GM21390 (cell line): ENCODE measurements around the gene DNAH8.

Experiments used
- ATAC-seq: cut with Tn5 transposase; IDR thresholded peaks from one replicate; pipeline ENCODE4 v1.9.1; 2021; ENCODE audit not compliant: unreplicated experiment

DNAH8 gene

DNA sequence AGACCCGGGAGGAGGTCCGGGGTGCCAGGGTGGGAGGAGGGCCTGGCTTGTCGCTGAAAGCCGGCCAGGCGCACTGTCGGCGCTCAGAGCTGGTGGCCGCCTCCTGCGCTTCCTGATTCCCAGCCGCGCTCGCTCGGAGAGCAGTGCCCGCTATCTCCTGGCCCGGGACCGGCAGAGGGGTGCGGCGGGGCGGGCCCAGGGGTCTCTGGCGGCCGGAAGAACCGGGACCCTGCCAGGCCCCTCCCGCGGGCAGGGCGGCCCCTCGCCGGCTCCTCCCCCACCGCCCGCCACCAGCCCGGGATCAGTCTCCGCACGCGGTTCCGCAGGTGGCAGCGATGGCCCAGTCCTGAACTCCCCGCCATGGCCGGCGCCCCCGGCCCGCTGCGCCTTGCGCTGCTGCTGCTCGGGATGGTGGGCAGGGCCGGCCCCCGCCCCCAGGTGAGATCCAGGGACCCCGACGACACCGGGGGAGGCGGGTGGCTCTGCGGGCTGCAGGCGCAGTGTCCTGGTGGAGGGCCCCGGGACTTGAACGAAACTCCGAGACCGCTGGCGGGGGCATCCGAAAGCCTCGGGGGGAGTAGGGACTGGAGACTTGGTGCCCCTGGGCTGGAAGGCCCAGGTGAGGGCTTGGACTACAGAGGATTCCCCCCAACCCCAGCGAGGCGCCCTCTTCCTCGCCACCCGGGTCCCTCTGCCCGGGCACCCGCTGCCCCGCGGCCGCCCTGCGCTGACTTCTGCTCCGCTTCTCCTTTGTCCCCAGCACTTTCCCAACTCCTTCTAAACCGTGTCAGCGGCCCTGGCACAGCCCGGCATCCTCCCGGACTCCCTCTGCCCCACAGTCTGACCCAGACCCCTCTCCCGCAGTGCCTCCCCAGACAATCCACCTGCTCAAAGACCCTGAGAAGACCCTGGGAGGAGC lies 333.6 kb downstream of the DNAH8 start, which contains the start of gene GLP1R:
Gene GLP1R, plus strand, starts transcription at position 301 of the 919 bp plus-strand sequence. Its CDS starts 60 bp downstream, at position 361.
- no peak for ATAC-seq

DNA sequence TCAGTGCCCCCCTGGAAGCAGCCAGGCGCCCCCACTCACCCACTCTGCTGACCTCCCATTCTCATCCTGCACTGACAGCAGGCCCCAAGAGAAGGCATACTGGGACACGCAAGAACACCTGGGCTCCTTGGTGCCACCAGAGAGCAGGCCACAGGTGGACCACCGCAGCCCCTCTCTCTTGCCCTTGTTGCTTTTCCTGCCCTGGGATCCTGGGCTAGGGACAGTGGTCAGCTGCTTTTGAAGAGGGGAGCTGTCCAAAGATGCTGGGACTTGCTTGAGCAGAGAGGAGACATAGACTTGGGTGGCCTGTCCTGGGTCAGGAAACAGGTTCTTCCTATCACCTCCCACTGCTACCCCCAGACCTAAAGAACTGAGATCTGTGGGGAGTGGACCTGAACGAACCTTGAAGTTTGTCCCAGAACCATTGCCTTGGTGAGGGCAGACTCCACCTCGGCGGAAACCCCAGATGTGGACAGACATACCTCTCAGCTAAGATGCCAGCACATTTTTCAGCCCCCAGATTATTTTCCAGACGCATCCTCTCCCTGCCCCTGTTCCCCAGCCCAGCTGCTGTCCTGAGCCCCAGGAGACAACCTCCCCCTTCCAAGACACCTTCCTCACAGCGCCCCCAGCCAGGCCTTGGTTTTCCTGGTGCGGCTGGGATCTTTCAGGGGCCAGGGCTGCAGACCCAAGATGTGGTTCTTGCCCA lies 334.6 kb downstream of the DNAH8 start:
- no peak for ATAC-seq

GRCh38 chr6:39050453-39051112 lies 335.5 kb downstream of the DNAH8 start:
- no peak for ATAC-seq

DNA sequence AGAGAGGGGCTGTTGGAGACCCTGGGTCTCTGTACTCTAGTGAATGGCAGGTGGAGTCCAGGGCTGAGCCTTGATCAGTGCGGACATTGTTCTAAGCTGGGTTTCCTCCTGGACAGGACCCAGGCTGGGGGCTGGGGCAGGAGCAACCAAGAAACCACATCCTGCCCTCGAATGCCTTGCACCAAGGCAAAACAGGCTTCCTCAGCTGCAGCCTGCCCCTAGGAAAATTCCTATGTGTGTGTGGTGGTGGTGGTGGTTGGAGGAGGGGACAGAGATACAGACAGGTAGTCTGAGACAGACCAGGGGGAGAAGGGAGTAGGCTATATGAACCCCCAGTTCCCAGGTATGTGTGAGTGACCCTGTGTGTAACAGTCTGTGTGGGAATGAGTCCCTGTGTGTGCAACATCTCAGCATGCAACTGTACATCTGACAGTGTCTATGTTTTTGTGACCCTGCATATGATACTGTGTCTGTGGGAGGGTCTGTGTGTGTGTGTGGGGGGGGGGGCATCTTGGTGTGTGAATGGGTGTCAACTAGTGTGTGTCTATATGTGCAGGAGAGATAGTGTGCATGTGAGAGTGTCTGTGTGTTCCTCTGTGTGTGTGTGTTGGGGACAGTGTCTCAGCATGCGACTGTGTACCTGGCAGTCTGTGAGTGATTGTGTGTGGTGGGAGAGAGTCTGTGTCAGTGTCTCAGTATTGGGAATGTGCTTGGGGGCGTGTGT lies 336.4 kb downstream of the DNAH8 start:
- ATAC-seq: no peak

- no peak for ATAC-seq
These were observed 338.0 kb downstream of the DNAH8 start for GRCh38 chr6:39053016-39053624.

GRCh38 chr6:39053854-39054576 lies 338.9 kb downstream of the DNAH8 start:
- ATAC-seq: no peak

DNA sequence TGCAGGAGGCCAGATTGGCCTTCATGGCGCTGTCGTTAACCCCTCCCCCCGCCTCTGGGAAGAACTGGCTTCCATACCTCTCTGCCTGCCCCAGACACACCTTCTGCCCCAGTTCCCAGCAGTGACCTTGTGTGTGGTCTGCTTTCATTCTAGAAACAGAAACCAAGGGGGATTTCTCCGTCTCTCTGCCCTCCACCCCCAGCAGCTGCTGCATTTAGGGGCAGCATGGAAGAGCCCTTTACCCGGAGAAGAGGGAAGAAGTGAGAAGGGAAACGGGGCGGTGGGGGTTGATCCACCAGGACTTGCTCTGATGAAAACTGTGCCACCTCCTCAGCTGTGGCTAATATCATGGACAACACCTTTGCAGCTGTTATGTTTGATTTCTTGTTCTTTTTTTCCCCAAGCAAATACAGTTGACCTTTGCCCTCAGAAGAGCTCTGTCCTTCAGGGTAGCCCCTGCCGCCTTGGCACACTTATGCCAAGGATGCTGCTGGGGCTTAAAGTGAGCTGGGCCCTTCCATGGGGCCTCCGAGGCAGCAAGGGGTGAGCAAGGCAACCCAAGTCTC lies 339.5 kb downstream of the DNAH8 start:
- no peak for ATAC-seq

- ATAC-seq: no peak
These were observed 340.6 kb downstream of the DNAH8 start for GRCh38 chr6:39055661-39056060.

DNA sequence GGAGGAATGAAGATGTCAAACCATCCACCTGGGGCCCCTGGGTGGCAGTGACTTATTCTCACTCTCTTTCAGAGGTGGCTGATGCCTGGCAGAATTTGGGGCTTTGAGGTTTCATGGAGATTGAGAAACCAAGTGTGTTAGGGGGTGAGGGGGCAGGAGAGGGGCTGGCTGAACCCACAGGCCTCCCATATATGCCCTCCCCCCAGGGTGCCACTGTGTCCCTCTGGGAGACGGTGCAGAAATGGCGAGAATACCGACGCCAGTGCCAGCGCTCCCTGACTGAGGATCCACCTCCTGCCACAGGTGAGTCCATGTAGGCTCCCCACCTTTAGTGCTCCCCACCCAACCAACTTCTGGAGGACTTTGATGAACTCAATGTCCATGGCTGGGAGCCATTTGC lies 341.1 kb downstream of the DNAH8 start:
- ATAC-seq: no peak

- ATAC-seq: no peak
These were observed 341.6 kb downstream of the DNAH8 start for GRCh38 chr6:39056681-39057080.

DNA sequence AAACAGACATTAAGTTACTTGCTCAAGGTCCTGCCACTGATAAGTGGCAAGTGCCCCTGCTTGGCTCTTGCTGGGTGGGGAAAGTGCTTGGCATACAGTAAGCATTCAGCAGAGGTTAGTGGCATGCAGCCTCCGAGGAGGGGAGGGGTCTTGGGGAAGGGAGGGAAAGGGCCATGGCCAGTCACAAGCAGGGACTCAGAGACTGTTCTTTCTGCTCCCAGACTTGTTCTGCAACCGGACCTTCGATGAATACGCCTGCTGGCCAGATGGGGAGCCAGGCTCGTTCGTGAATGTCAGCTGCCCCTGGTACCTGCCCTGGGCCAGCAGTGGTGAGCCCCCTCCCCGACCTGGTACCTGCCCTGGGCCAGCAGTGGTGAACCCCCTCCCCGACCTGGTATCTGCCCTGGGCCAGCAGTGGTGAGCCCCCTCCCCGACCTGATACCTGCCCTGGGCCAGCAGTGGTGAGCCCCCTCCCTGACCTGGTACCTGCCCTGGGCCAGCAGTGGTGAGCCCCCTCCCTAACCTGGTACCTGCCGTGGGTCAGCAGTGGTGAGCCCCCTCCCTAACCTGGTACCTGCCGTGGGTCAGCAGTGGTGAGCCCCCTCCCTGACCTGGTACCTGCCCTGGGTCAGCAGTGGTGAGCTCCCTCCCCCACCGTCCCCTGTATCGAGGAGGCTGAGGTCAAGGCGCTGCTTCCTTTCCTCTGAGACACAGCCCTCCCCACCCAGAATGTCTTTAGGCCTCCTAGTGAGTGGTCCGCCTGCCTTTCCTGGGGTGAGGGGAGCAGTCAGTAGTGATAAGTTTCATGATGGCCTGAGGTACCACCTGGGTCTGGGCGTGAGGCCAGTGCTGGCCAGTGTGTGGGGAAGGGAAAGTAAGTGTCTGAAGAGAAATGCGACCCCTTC lies 342.4 kb downstream of the DNAH8 start:
- ATAC-seq: no peak

DNA sequence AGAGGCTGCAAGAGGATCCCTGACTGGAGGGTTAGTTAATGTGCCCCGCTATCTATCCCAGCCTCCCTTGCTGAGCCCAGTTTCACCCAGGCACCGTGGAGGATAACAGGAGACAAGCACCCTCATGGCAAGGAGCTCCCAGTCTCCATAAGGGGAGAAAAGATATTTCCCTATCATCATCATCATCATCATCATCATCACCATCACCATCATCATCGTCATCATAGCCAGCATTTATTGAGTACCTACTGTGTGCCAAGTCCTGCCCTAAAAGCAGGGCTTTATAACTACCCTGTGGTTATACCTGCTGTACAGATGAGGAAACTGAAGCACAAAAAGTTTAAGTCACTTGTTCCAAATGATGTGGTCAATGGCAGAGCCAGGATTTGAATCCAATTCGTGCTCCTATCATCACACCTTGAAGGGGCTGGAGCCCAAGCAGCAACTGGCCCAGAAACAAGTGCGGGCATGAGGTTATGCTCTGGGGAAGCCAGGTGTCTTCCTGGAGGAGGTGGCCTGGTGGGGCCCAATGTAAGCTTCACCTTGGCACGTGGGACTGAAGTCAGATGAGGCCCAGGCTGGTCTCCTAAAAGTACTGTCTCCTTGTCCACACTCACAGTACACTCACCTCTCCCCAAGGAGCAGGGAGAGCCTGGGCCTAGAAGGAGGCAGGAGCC lies 343.5 kb downstream of the DNAH8 start:
- no peak for ATAC-seq

DNA sequence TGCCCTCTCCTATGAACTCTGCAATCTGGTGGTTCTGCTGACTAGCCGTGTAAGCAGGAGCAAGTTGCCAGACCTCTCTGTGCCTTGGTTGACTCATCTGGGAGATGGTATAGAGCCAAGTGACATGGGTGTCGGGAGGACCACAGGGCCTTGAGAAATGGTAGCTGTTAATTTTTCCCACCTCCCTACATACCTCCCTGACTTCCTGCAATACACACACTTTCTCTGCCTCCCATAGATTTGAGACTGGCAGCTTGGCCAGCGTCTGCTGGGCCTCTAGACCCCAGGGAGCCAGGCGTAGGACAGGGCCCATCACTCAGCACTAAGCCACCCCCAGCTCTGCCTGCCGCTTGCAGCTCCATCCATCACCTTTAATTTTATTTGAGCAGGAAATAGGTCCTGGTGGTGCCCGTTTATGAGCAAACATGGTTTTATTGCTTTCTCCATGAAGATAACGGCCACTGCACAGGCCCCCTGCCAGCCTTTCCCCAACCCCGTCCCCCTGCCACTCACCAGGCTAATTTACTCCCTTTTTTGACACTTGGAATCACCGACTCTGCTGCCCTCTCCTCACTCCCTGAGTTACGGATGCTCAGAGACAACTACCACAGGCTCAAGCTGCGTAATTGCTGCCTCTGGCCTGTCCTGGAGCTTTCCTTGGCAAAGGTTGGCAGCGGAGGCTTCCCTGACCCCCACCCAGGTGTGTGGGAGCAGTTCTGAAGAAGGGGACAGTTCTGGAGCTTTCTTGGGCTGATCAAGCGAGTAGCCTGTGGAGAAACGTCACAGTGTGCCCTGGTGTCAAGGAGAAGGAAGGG lies 344.6 kb downstream of the DNAH8 start:
- no peak for ATAC-seq

GRCh38 chr6:39060467-39061160 lies 345.5 kb downstream of the DNAH8 start:
- no peak for ATAC-seq

GRCh38 chr6:39061182-39061581 lies 346.1 kb downstream of the DNAH8 start:
- ATAC-seq: no peak

GRCh38 chr6:39061588-39061987 lies 346.5 kb downstream of the DNAH8 start:
- no peak for ATAC-seq
